HS-5 (cell line): ENCODE results near the gene LTB4R2.
"Not testable (repeated sequence)": the region's sequence is repeated elsewhere in the genome, so short reads cannot be mapped to it uniquely, and the experiment has no call there.

Experiments used
- DNase-seq: peaks from one replicate; pipeline ENCODE4 v3.0.0-alpha.2; 2012; ENCODE audit warnings: low read depth

LTB4R2 gene

GRCh38 chr14:24321212-24321975 is 11.5 kb downstream of the LTB4R2 start:
- DNase-seq: no peak

GRCh38 chr14:24322672-24323071 is 12.7 kb downstream of the LTB4R2 start:
- no peak for DNase-seq

- DNase-seq: no peak
Measured at GRCh38 chr14:24323341-24323740, 13.4 kb downstream of the LTB4R2 start.

- no peak for DNase-seq
Measured at GRCh38 chr14:24324024-24324423, 14.1 kb downstream of the LTB4R2 start.

GRCh38 chr14:24325041-24325530 is 15.1 kb downstream of the LTB4R2 start:
- DNase-seq: no peak

GRCh38 chr14:24325963-24326362 is 16.0 kb downstream of the LTB4R2 start:
- no peak for DNase-seq

- DNase-seq: no peak
Measured at GRCh38 chr14:24327303-24327702, 17.4 kb downstream of the LTB4R2 start.

- DNase-seq: not testable (repeated sequence)
Measured at GRCh38 chr14:24327914-24328313, 18.0 kb downstream of the LTB4R2 start.

- no peak for DNase-seq
Measured at GRCh38 chr14:24329073-24329663, 19.2 kb downstream of the LTB4R2 start.

GRCh38 chr14:24329736-24330135 is 19.8 kb downstream of the LTB4R2 start:
- DNase-seq: no peak

- no peak for DNase-seq
Measured at GRCh38 chr14:24330973-24331674, 21.2 kb downstream of the LTB4R2 start.

- DNase-seq: no peak
Measured at GRCh38 chr14:24331731-24332267, 21.9 kb downstream of the LTB4R2 start.

- DNase-seq: no peak
Measured at GRCh38 chr14:24332268-24332993, 22.5 kb downstream of the LTB4R2 start.

- DNase-seq: no peak
Measured at GRCh38 chr14:24334431-24335291, 24.7 kb downstream of the LTB4R2 start, which contains the start of gene ADCY4. ADCY4 (minus strand) TSS chr14:24335071; CDS start chr14:24334652, 419 bp downstream.

- no peak for DNase-seq
Measured at GRCh38 chr14:24335461-24336171, 25.7 kb downstream of the LTB4R2 start.

GRCh38 chr14:24337144-24337823 is 27.3 kb downstream of the LTB4R2 start:
- DNase-seq: no peak

- no peak for DNase-seq
Measured at GRCh38 chr14:24337824-24338175, 27.9 kb downstream of the LTB4R2 start.

- no peak for DNase-seq
Measured at GRCh38 chr14:24338843-24339242, 28.9 kb downstream of the LTB4R2 start.

GRCh38 chr14:24339284-24340151 is 29.6 kb downstream of the LTB4R2 start, which contains the start of gene RIPK3:
RIPK3 (minus strand) TSS chr14:24339991; CDS start chr14:24339826, 165 bp downstream.
- DNase-seq: no peak
